Measurements from ENCODE around the gene COASY. TPM values are rescaled to one million over a fixed set of nuclear protein-coding genes. Genes with fewer than 3 reads are reported as not detected.

COASY gene
- polyA plus RNA-seq, 1 donor, result 65.6 TPM

DNA sequence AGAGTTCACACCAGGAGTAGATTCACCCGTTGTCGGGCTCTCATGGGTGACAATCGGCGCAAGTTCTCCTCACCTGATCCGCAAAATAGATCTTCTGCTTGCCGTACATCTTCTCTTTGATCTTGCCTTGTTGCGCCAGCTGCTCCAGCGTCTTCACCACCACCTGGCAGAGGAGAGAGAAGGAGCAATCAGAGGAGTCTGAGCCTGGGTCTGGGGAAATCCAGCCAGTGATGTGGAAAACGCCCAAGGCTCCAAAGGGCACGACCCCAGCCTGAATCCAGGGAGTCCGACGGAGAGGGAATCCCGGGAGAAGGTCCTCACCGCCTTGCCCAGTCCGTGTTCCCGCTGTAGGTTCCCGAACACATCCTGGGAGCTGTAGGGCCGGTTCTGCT lies 15.2 kb downstream of the COASY start:
- H3K9me3 ChIP-seq (ENCODE audit: control insufficient read depth, low read depth, low read length), result no peaks in the 10 kb centered on the region
- peaks cover 53% of the 10 kb centered on the region for H3K36me3 ChIP-seq (ENCODE audit: control insufficient read depth, insufficient read depth, low read length)
- no peak for DNase-seq
- peaks cover 5% of the 10 kb centered on the region for H3K4me1 ChIP-seq (ENCODE audit: control insufficient read depth, insufficient read depth, low read length)
- peak overlapping the region; percentile 81 for H3K4me3 ChIP-seq (ENCODE audit: low read length)
- WGBS (ENCODE audit: insufficient coverage, low lambda C conversion rate), result no CpG with 5 or more reads among the region's 18 CpGs
- H3K27me3 ChIP-seq (ENCODE audit: control insufficient read depth, insufficient read depth, low read length), result no peaks in the 10 kb centered on the region
- no peak overlapping the region for H3K27ac ChIP-seq (ENCODE audit: low read length)

GRCh38 chr17:42577532-42578281 lies 15.8 kb downstream of the COASY start, which contains the start of gene PSMC3IP:
Gene PSMC3IP (minus strand): TSS chr17:42577729. CDS start chr17:42577686, 43 bp downstream.
- WGBS (ENCODE audit: insufficient coverage, low lambda C conversion rate), result no CpG with 5 or more reads among the region's 52 CpGs
- Histone ChIP-seq H3K27ac (ENCODE audit: low read length) (peak within 1 kb of the TSS; percentile 72), H3K36me3 (ENCODE audit: control insufficient read depth, insufficient read depth, low read length) (peaks cover 53% of the 10 kb centered on the region)

GRCh38 chr17:42578282-42578869 lies 16.4 kb downstream of the COASY start:
- peak overlapping the region; percentile 81 for H3K4me3 ChIP-seq (ENCODE audit: low read length)
- H3K27ac ChIP-seq (ENCODE audit: low read length), result peak overlapping the region; percentile 72
- peaks cover 5% of the 10 kb centered on the region for H3K4me1 ChIP-seq (ENCODE audit: control insufficient read depth, insufficient read depth, low read length)
- H3K36me3 ChIP-seq (ENCODE audit: control insufficient read depth, insufficient read depth, low read length), result peaks cover 53% of the 10 kb centered on the region
- DNase-seq, result peak; percentile 43 to 70
- H3K27me3 ChIP-seq (ENCODE audit: control insufficient read depth, insufficient read depth, low read length), result no peaks in the 10 kb centered on the region
- no peaks in the 10 kb centered on the region for H3K9me3 ChIP-seq (ENCODE audit: control insufficient read depth, low read depth, low read length)
- WGBS (ENCODE audit: insufficient coverage, low lambda C conversion rate), result 0% methylated on average over 2 of the region's 20 CpGs

More at GRCh38 chr17:42577532-42578281, 15.8 kb downstream of the COASY start, which contains the start of gene PSMC3IP:
- peak; percentile 93 to 94 for DNase-seq
- no peaks in the 10 kb centered on the region for H3K27me3 ChIP-seq (ENCODE audit: control insufficient read depth, insufficient read depth, low read length)
- H3K9me3 ChIP-seq (ENCODE audit: control insufficient read depth, low read depth, low read length), result no peaks in the 10 kb centered on the region
- H3K4me1 ChIP-seq (ENCODE audit: control insufficient read depth, insufficient read depth, low read length), result peaks cover 5% of the 10 kb centered on the region
- peak within 1 kb of the TSS; percentile 81 for H3K4me3 ChIP-seq (ENCODE audit: low read length)

GRCh38 chr17:42579794-42580551 lies 18.0 kb downstream of the COASY start:
- DNase-seq, result no peak
- H3K27ac ChIP-seq (ENCODE audit: low read length), result no peak overlapping the region
- H3K36me3 ChIP-seq (ENCODE audit: control insufficient read depth, insufficient read depth, low read length), result peaks cover 55% of the 10 kb centered on the region
- H3K27me3 ChIP-seq (ENCODE audit: control insufficient read depth, insufficient read depth, low read length), result no peaks in the 10 kb centered on the region
- no CpG with 5 or more reads among the region's 2 CpGs for WGBS (ENCODE audit: insufficient coverage, low lambda C conversion rate)
- no peaks in the 10 kb centered on the region for H3K9me3 ChIP-seq (ENCODE audit: control insufficient read depth, low read depth, low read length)
- no peak overlapping the region for H3K4me3 ChIP-seq (ENCODE audit: low read length)
- peaks cover 5% of the 10 kb centered on the region for H3K4me1 ChIP-seq (ENCODE audit: control insufficient read depth, insufficient read depth, low read length)

DNA sequence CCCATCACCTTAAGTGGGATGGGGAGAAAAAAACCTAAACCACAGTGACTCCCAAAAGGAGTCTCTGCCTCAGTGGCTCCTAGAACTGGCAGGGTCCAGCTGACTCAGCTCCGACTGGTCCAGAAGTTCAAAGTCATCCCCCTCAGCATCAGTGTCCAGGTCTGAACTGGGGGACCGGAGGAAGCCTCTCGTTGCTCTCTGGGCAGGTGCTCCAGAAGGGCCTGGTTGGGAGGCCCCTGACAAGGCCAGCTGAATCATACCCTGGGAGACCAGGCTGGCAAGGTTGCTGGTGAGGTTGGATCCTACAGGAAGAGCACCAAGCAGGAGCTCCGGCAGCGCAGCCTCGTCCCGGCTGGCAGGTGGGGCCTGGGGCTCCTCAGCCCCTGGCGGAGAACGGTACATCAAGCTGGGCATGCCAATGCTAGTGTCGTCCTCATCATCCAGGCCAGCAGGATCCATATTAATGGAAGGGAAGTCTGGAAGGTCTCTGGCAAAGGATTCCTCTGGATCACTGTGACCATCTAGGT lies 19.9 kb downstream of the COASY start:
- H3K36me3 ChIP-seq (ENCODE audit: control insufficient read depth, insufficient read depth, low read length), result peaks cover 68% of the 10 kb centered on the region
- no peaks in the 10 kb centered on the region for H3K27me3 ChIP-seq (ENCODE audit: control insufficient read depth, insufficient read depth, low read length)
- DNase-seq, result no peak
- H3K4me1 ChIP-seq (ENCODE audit: control insufficient read depth, insufficient read depth, low read length), result peaks cover 5% of the 10 kb centered on the region
- WGBS (ENCODE audit: insufficient coverage, low lambda C conversion rate), result no CpG with 5 or more reads among the region's 10 CpGs
- no peaks in the 10 kb centered on the region for H3K9me3 ChIP-seq (ENCODE audit: control insufficient read depth, low read depth, low read length)
- H3K27ac ChIP-seq (ENCODE audit: low read length), result no peak overlapping the region
- H3K4me3 ChIP-seq (ENCODE audit: low read length), result no peak overlapping the region

GRCh38 chr17:42584880-42585279 lies 22.9 kb downstream of the COASY start:
- Histone ChIP-seq H3K9me3 (ENCODE audit: control insufficient read depth, low read depth, low read length) (no peaks in the 10 kb centered on the region), H3K4me1 (ENCODE audit: control insufficient read depth, insufficient read depth, low read length) (no peaks in the 10 kb centered on the region), H3K27ac (ENCODE audit: low read length) (no peak overlapping the region), H3K36me3 (ENCODE audit: control insufficient read depth, insufficient read depth, low read length) (peaks cover 89% of the 10 kb centered on the region), H3K27me3 (ENCODE audit: control insufficient read depth, insufficient read depth, low read length) (no peaks in the 10 kb centered on the region), H3K4me3 (ENCODE audit: low read length) (no peak overlapping the region)
- DNase-seq, result no peak
- WGBS (ENCODE audit: insufficient coverage, low lambda C conversion rate), result no CpG with 5 or more reads among the region's 9 CpGs

DNA sequence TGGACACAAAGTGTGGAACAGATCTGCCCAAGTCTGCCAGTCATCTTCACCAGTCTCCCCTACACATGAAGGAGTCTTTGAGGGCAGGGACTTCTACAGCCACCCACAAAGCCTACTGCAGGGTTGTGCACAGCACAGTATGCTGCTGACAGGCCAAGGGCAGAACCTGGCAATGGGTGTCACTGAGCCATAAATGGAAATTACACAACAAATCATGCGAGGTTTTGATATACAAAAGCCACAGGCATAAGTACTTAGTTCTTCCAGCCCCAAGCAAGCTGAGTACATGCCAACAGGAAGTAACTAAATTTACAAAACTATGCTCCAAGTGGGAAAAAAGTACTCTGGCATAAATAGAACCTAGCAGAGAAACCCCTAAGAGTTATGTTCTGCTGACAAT lies 23.4 kb downstream of the COASY start:
- no peak for DNase-seq
- Histone ChIP-seq H3K27me3 (ENCODE audit: control insufficient read depth, insufficient read depth, low read length) (no peaks in the 10 kb centered on the region), H3K36me3 (ENCODE audit: control insufficient read depth, insufficient read depth, low read length) (peaks cover 89% of the 10 kb centered on the region), H3K27ac (ENCODE audit: low read length) (no peak overlapping the region), H3K4me3 (ENCODE audit: low read length) (no peak overlapping the region), H3K9me3 (ENCODE audit: control insufficient read depth, low read depth, low read length) (no peaks in the 10 kb centered on the region), H3K4me1 (ENCODE audit: control insufficient read depth, insufficient read depth, low read length) (no peaks in the 10 kb centered on the region)
- no CpG with 5 or more reads among the region's 1 CpG for WGBS (ENCODE audit: insufficient coverage, low lambda C conversion rate)

GRCh38 chr17:42586514-42587230 lies 24.7 kb downstream of the COASY start:
- no peak overlapping the region for H3K27ac ChIP-seq (ENCODE audit: low read length)

GRCh38 chr17:42590886-42591285 lies 28.9 kb downstream of the COASY start:
- H3K4me3 ChIP-seq (ENCODE audit: low read length), result no peak overlapping the region
- WGBS (ENCODE audit: insufficient coverage, low lambda C conversion rate), result no CpG with 5 or more reads among the region's 2 CpGs
- no peak for DNase-seq
- no peaks in the 10 kb centered on the region for H3K9me3 ChIP-seq (ENCODE audit: control insufficient read depth, low read depth, low read length)
- H3K27ac ChIP-seq (ENCODE audit: low read length), result no peak overlapping the region
- no peaks in the 10 kb centered on the region for H3K4me1 ChIP-seq (ENCODE audit: control insufficient read depth, insufficient read depth, low read length)
- H3K27me3 ChIP-seq (ENCODE audit: control insufficient read depth, insufficient read depth, low read length), result no peaks in the 10 kb centered on the region
- H3K36me3 ChIP-seq (ENCODE audit: control insufficient read depth, insufficient read depth, low read length), result peaks cover 58% of the 10 kb centered on the region

More at GRCh38 chr17:42586514-42587230, 24.7 kb downstream of the COASY start:
- H3K4me1 ChIP-seq (ENCODE audit: control insufficient read depth, insufficient read depth, low read length), result no peaks in the 10 kb centered on the region
- no peak overlapping the region for H3K4me3 ChIP-seq (ENCODE audit: low read length)
- H3K36me3 ChIP-seq (ENCODE audit: control insufficient read depth, insufficient read depth, low read length), result peaks cover 90% of the 10 kb centered on the region
- no peak for DNase-seq
- H3K27me3 ChIP-seq (ENCODE audit: control insufficient read depth, insufficient read depth, low read length), result no peaks in the 10 kb centered on the region
- no CpG with 5 or more reads among the region's 7 CpGs for WGBS (ENCODE audit: insufficient coverage, low lambda C conversion rate)
- no peaks in the 10 kb centered on the region for H3K9me3 ChIP-seq (ENCODE audit: control insufficient read depth, low read depth, low read length)

- peaks cover 52% of the 10 kb centered on the region for H3K36me3 ChIP-seq (ENCODE audit: control insufficient read depth, insufficient read depth, low read length)
- H3K27me3 ChIP-seq (ENCODE audit: control insufficient read depth, insufficient read depth, low read length), result no peaks in the 10 kb centered on the region
- H3K4me1 ChIP-seq (ENCODE audit: control insufficient read depth, insufficient read depth, low read length), result no peaks in the 10 kb centered on the region
- DNase-seq, result no peak
- H3K4me3 ChIP-seq (ENCODE audit: low read length), result no peak overlapping the region
- WGBS (ENCODE audit: insufficient coverage, low lambda C conversion rate), result no CpG with 5 or more reads among the region's 9 CpGs
- H3K27ac ChIP-seq (ENCODE audit: low read length), result no peak overlapping the region
- H3K9me3 ChIP-seq (ENCODE audit: control insufficient read depth, low read depth, low read length), result no peaks in the 10 kb centered on the region
Observed at GRCh38 chr17:42591411-42591810, 29.5 kb downstream of the COASY start.
